ENCODE measurements around the gene RPL7A.
A peak's percentile ranks its signal among the peaks of the same experiment; 100 is the strongest.

RPL7A gene

DNA sequence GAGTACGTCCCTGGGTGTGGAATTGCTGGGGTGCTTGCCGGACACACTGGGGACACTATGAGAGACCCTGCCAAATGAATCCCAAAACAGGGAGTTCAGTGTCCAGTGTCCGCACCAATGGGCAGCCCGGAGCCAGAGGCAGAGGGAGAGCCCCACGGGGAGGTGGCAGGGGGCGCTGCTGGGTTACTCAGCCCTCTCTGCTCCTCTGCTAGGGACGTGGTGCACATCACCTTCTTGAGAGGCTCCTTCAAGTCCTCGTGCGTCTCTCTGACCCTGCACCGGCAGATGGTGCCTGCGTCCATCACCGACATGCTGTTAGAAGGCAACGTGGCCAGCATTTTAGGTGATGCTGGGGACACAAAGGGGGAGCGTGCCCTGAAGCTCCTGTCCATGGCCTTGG is 48.9 kb downstream of the RPL7A start:
- TF ChIP-seq MAX (IDR thresholded peaks at IDR 0.05; ENCODE audit: low read depth, low read length), result no peak
- TF ChIP-seq, protein P1, sequence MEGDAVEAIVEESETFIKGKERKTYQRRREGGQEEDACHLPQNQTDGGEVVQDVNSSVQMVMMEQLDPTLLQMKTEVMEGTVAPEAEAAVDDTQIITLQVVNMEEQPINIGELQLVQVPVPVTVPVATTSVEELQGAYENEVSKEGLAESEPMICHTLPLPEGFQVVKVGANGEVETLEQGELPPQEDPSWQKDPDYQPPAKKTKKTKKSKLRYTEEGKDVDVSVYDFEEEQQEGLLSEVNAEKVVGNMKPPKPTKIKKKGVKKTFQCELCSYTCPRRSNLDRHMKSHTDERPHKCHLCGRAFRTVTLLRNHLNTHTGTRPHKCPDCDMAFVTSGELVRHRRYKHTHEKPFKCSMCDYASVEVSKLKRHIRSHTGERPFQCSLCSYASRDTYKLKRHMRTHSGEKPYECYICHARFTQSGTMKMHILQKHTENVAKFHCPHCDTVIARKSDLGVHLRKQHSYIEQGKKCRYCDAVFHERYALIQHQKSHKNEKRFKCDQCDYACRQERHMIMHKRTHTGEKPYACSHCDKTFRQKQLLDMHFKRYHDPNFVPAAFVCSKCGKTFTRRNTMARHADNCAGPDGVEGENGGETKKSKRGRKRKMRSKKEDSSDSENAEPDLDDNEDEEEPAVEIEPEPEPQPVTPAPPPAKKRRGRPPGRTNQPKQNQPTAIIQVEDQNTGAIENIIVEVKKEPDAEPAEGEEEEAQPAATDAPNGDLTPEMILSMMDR (IDR thresholded peaks at IDR 0.05; ENCODE audit: low read depth, low read length), result peak; percentile 50
- H3K4me3 ChIP-seq (ENCODE audit: low read depth, low read length), result no peak overlapping the region
- peak; percentile 57 for DNase-seq (ENCODE audit: low read depth)

GRCh38 chr9:133397370-133397769 is 49.4 kb downstream of the RPL7A start:
- TF ChIP-seq POLR2A (IDR thresholded peaks at IDR 0.05; ENCODE audit: extremely low read depth, insufficient read length) (no peak), MAX (IDR thresholded peaks at IDR 0.05; ENCODE audit: low read depth, low read length) (no peak), MYC (IDR thresholded peaks at IDR 0.05; ENCODE audit: low read depth, low read length) (no peak)
- TF ChIP-seq, protein P1 (IDR thresholded peaks at IDR 0.05; ENCODE audit: low read depth, low read length), result no peak
- H3K4me3 ChIP-seq (ENCODE audit: low read depth, low read length), result no peak overlapping the region
- no peak for DNase-seq (ENCODE audit: low read depth)

- DNase-seq (ENCODE audit: low read depth), result no peak
- no peak overlapping the region for H3K4me3 ChIP-seq (ENCODE audit: low read depth, low read length)
- TF ChIP-seq MYC (IDR thresholded peaks at IDR 0.05; ENCODE audit: low read depth, low read length) (no peak), POLR2A (IDR thresholded peaks at IDR 0.05; ENCODE audit: extremely low read depth, insufficient read length) (no peak), MAX (IDR thresholded peaks at IDR 0.05; ENCODE audit: low read depth, low read length) (no peak)
- TF ChIP-seq, protein P1 (IDR thresholded peaks at IDR 0.05; ENCODE audit: low read depth, low read length), result no peak
These were observed 49.9 kb downstream of the RPL7A start for GRCh38 chr9:133397895-133398294.

GRCh38 chr9:133400292-133400691 is 52.3 kb downstream of the RPL7A start:
- H3K4me3 ChIP-seq (ENCODE audit: low read depth, low read length), result no peak overlapping the region
- DNase-seq (ENCODE audit: low read depth), result no peak
- TF ChIP-seq POLR2A (IDR thresholded peaks at IDR 0.05; ENCODE audit: extremely low read depth, insufficient read length) (no peak), MYC (IDR thresholded peaks at IDR 0.05; ENCODE audit: low read depth, low read length) (no peak), MAX (IDR thresholded peaks at IDR 0.05; ENCODE audit: low read depth, low read length) (no peak)
- TF ChIP-seq, protein P1 (IDR thresholded peaks at IDR 0.05; ENCODE audit: low read depth, low read length), result no peak
